Activated B cell treated with CpG ODN at 0.5 μM for 24 hours (primary cell): Measurements from ENCODE around the gene EIF3B. TPM values are rescaled to one million over a fixed set of nuclear protein-coding genes. Genes with fewer than 3 reads are reported as not detected.

Source experiments
- ATAC-seq: fragments of 200-7000 bp; cut with Tn5 transposase; one replicate; pipeline ENCODE4 v1.10.0; 2021; ENCODE audit warnings: low read depth, mild to moderate bottlenecking, moderate library complexity
- CTCF ChIA-PET: fragments of 350-600 bp; sonication (Branson Sonifier 250); formaldehyde crosslinking; loops from one replicate; lab custom pipeline; 2021; ENCODE audit warnings: antibody characterized with exemption; lab: Charles Lee
- POLR2A ChIA-PET: fragments of 350-600 bp; sonication (Branson Sonifier 250); formaldehyde crosslinking; loops from one replicate; lab custom pipeline; 2021; ENCODE audit warnings: antibody characterized with exemption; lab: Charles Lee
- DNase-seq: peaks from one replicate; pipeline ENCODE4 v3.0.0; 2022
- H3K27ac Mint-ChIP-seq: one replicate; pipeline ENCODE4 v1.8.0; 2020; ENCODE audit warnings: mixed read lengths
- H3K27me3 Mint-ChIP-seq: one replicate; pipeline ENCODE4 v1.8.0; 2021; ENCODE audit warnings: mixed read lengths
- H3K36me3 Mint-ChIP-seq: one replicate; pipeline ENCODE4 v1.8.0; 2021; ENCODE audit warnings: low read depth, mixed read lengths
- H3K4me1 Mint-ChIP-seq: one replicate; pipeline ENCODE4 v1.8.0; 2021; ENCODE audit warnings: mixed read lengths
- H3K4me3 Mint-ChIP-seq: one replicate; pipeline ENCODE4 v1.8.0; 2020; ENCODE audit warnings: mild to moderate bottlenecking, mixed read lengths
- H3K9me3 Mint-ChIP-seq: one replicate; pipeline ENCODE4 v1.8.0; 2020; ENCODE audit warnings: mixed read lengths
- intact Hi-C: fragments of 100-400 bp; cut with micrococcal nuclease; formaldehyde crosslinking; loops from one replicate; pipeline ENCODE4 v1.15.1; 2024
- total RNA-seq: library from RNA; stranded (reverse); gene quantifications from 2 replicates; pipeline ENCODE4 v1.2.3, GENCODE V29; 2022
- TF ChIP-seq, protein P1 (sequence below): fragments of 200-600 bp; IDR thresholded peaks from one replicate; pipeline ENCODE4 v1.8.0; 2022; ENCODE audit warnings: antibody characterized with exemption, mild to moderate bottlenecking

Gene EIF3B
- total RNA-seq, 1 donor from 2014 or later: 198 TPM

GRCh38 chr7:2350055-2350454 lies 4.6 kb upstream of the EIF3B start:
- H3K4me1 Mint-ChIP-seq: peaks cover 12% of the 10 kb centered on the region
- TF ChIP-seq, protein P1, sequence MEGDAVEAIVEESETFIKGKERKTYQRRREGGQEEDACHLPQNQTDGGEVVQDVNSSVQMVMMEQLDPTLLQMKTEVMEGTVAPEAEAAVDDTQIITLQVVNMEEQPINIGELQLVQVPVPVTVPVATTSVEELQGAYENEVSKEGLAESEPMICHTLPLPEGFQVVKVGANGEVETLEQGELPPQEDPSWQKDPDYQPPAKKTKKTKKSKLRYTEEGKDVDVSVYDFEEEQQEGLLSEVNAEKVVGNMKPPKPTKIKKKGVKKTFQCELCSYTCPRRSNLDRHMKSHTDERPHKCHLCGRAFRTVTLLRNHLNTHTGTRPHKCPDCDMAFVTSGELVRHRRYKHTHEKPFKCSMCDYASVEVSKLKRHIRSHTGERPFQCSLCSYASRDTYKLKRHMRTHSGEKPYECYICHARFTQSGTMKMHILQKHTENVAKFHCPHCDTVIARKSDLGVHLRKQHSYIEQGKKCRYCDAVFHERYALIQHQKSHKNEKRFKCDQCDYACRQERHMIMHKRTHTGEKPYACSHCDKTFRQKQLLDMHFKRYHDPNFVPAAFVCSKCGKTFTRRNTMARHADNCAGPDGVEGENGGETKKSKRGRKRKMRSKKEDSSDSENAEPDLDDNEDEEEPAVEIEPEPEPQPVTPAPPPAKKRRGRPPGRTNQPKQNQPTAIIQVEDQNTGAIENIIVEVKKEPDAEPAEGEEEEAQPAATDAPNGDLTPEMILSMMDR: no peak
- ATAC-seq: no peak
- H3K9me3 Mint-ChIP-seq: no peaks in the 10 kb centered on the region
- DNase-seq: no peak
- ChIA-PET POLR2A (no interaction called here), CTCF (no interaction called here)
- no peaks in the 10 kb centered on the region for H3K27me3 Mint-ChIP-seq
- H3K36me3 Mint-ChIP-seq: peaks cover 4% of the 10 kb centered on the region
- intact Hi-C loops: loop anchor here (5.0 kb wide), 1 partner anchor 207 kb away; the partner anchor contains the start of genes BRAT1 and IQCE
- H3K27ac Mint-ChIP-seq: no peak overlapping the region
- H3K4me3 Mint-ChIP-seq: no peak overlapping the region

- DNase-seq (no peak), ATAC-seq (no peak)
- intact Hi-C loops: loop anchor here (5.0 kb wide), 1 partner anchor 206 kb away; the partner anchor contains the start of genes BRAT1 and IQCE
- H3K4me3 Mint-ChIP-seq: no peak overlapping the region
- H3K27me3 Mint-ChIP-seq: no peaks in the 10 kb centered on the region
- H3K9me3 Mint-ChIP-seq: no peaks in the 10 kb centered on the region
- peaks cover 17% of the 10 kb centered on the region for H3K4me1 Mint-ChIP-seq
- TF ChIP-seq, protein P1: no peak
- H3K27ac Mint-ChIP-seq: no peak overlapping the region
- H3K36me3 Mint-ChIP-seq: peaks cover 5% of the 10 kb centered on the region
- POLR2A ChIA-PET: no interaction called here
- CTCF ChIA-PET: no interaction called here
Observed at GRCh38 chr7:2350861-2351260, 3.8 kb upstream of the EIF3B start.

DNA sequence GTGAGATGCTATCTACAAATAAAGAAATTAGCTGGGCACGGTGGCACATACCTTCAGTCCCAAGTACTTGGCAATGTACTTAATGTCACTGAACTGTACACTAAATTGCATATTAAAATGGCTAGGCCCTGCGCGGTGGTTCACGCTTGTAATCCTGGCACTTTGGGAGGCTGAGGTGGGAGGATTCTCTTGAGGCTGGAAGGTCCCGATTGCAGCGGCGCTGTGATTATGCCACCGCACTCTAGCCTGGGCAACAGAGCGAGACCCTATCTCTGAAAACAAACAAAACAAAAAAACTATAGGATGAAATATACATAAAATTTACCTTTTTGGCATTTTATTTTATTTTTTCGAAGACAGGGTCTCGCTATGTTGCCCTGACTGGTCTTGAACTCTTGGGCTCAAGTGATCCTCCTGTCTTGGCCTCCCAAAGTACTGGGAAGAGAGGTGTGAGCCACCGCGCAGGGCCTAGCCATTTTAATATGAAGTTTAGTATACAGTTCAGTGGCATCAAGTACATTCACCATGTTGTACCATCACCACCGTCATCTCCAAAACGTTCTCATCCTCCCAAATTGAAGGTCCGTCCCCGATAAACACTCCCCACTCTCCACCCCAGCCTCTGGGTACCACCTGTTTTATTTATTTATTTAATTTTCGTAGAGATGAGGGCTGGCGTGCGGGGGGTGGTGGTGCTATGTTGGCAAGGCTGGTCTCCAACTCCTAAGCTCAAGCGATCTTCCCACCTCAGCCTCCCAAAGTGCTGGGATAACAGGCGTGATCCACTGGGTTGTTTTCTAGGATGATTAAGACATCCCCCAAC lies 1.3 kb upstream of the EIF3B start:
- POLR2A ChIA-PET: interaction anchor here (0.6 to 2.3 kb wide), 23 partner anchors 12 to 783 kb away, joined by 3 to 19 read pairs (median 6); partner anchors contain the start of genes CHST12, MAD1L1, MRM2 and NUDT1
- H3K4me3 Mint-ChIP-seq: peak overlapping the region; percentile 94
- intact Hi-C loops: loop anchor here (5.0 kb wide), 1 partner anchor 204 kb away; the partner anchor contains the start of genes BRAT1 and IQCE
- no peaks in the 10 kb centered on the region for H3K27me3 Mint-ChIP-seq
- no peaks in the 10 kb centered on the region for H3K9me3 Mint-ChIP-seq
- CTCF ChIA-PET: interaction anchor here (0.6 to 1.0 kb wide), 2 partner anchors 12 to 115 kb away, joined by 3 to 4 read pairs; no protein-coding TSS in a partner anchor
- TF ChIP-seq, protein P1: no peak
- no peak for ATAC-seq
- DNase-seq: no peak
- peak overlapping the region; percentile 100 for H3K27ac Mint-ChIP-seq
- peaks cover 23% of the 10 kb centered on the region for H3K36me3 Mint-ChIP-seq
- H3K4me1 Mint-ChIP-seq: peaks cover 30% of the 10 kb centered on the region

- no peak for DNase-seq
- ChIA-PET CTCF (interaction anchor here (0.6 to 1.0 kb wide), 2 partner anchors 12 to 115 kb away, joined by 3 to 4 read pairs; no protein-coding TSS in a partner anchor), POLR2A (interaction anchor here (0.6 to 2.3 kb wide), 27 partner anchors 12 to 784 kb away, joined by 3 to 19 read pairs (median 6); partner anchors contain the start of genes CHST12, MAD1L1, MRM2 and NUDT1)
- peaks cover 26% of the 10 kb centered on the region for H3K36me3 Mint-ChIP-seq
- H3K4me1 Mint-ChIP-seq: peaks cover 30% of the 10 kb centered on the region
- no peaks in the 10 kb centered on the region for H3K27me3 Mint-ChIP-seq
- peak; percentile 68 for ATAC-seq
- peak overlapping the region; percentile 100 for H3K27ac Mint-ChIP-seq
- peak overlapping the region; percentile 94 for H3K4me3 Mint-ChIP-seq
- TF ChIP-seq, protein P1: no peak
- H3K9me3 Mint-ChIP-seq: no peaks in the 10 kb centered on the region
- intact Hi-C loops: loop anchor here (1.0 to 5.0 kb wide), 6 partner anchors 40 to 255 kb away; partner anchors contain the start of genes BRAT1, CHST12, IQCE and LFNG
Observed at GRCh38 chr7:2353936-2354185, 766 bp upstream of the EIF3B start.
